Measurements from ENCODE around the gene NAP1L4.
"Not testable (repeated sequence)": the region's sequence is repeated elsewhere in the genome, so short reads cannot be mapped to it uniquely, and the experiment has no call there.

NAP1L4 gene

DNA sequence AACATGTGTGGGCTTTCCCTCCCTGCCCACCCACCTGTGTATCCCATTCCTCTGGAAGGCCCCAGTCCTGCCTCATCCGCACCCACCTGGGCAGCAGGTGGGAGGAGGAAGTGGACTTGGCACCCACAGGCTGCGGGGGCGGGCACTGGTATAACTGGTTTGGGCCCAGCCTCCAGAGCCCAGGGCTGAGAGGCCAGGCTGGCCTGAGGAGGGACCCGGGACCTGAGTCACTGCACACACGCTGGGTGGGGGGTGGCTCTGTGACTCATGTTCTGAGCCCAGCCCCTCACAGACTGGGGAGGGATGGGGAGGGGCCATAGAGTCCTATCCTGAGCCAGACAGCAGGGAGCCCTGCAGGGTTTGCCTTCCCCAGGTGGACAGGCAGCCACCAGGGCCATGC, 79.6 kb downstream of the NAP1L4 start:
- DNase-seq, result no peak
- H3K4me3 Mint-ChIP-seq, result no peak overlapping the region
- no peak for ATAC-seq (replicated peaks)

DNA sequence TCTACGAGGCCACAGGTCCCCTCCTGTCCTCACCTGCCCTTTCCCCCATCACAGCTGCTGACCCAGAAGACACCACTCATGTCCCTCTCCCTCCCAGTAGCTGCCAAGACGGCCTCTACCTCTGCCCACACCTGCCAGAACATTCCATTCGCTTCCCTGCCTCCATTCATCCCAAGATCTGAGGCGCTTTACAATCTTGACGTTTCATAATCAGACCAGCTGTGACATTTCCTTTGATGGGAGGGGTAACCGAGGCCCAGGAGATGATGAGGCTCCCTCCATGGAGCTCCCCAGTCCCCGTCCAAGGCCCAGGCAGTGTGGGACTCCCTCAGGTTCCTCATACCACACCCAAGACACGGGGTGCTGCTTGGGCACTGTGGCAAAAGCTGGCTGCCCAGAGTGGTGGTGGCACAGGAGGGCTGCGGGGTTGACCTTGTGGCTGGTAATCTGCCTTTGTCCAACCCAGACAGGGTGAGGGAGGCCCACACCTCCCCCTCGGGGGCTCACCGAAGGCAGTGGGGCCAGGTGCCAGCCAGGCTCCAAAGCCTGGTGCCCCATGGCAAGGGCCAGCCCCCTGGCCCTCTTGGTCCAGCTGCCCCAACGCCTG, 80.2 kb downstream of the NAP1L4 start:
- DNase-seq (no peak), ATAC-seq (replicated peaks) (no peak)
- Mint-ChIP-seq H3K4me3 (no peak overlapping the region), H3K36me3 (ENCODE audit: insufficient read depth) (peaks cover 5% of the 10 kb centered on the region), H3K27me3 (no peaks in the 10 kb centered on the region), H3K9me3 (no peaks in the 10 kb centered on the region), H3K27ac (no peak overlapping the region), H3K4me1 (ENCODE audit: low read depth in 2 of 2) (peaks cover 16 to 20% of the 10 kb centered on the region in 2 donors)

More for the DNA sequence above, 79.6 kb downstream of the NAP1L4 start:
- H3K36me3 Mint-ChIP-seq (ENCODE audit: insufficient read depth), result peaks cover 3% of the 10 kb centered on the region
- no peak overlapping the region for H3K27ac Mint-ChIP-seq
- H3K27me3 Mint-ChIP-seq, result no peaks in the 10 kb centered on the region
- H3K9me3 Mint-ChIP-seq, result no peaks in the 10 kb centered on the region
- peaks cover 16 to 20% of the 10 kb centered on the region in 2 donors for H3K4me1 Mint-ChIP-seq (ENCODE audit: low read depth in 2 of 2)

DNA sequence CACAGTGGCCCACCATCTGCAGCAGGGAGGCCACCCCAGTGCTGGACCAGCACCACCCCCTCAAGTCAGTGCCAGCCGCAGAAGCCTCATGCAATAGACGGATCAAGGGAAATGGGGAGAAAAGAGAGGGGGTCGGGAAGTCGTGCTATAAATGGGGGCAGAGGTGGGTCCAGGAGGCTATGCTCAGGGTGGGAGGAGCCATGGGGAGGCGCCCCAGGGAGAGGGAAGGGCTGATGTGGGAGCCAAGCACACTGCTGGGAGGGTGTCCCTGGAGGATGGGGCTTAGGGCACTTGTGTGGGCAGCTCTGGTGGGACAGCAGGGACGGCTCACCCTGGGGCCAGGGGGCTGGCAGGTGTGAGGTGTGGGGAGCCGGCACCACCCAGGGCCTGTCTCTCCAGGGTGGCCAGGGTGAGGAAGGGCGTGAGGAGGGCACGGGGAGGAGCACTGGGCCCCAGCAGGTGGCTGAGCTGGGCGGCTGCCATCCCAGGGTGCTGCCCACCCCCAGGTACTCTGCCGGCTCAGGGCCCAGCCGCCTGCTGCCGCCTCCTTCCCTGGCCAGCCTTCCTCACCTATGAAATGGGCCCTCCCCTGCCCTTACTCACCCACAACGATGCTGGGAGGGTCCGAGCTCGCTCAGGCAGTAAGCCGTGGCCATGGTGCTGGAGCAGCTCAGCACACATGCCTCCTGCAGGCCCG, 80.9 kb downstream of the NAP1L4 start:
- Mint-ChIP-seq H3K36me3 (ENCODE audit: insufficient read depth) (peaks cover 5% of the 10 kb centered on the region), H3K4me1 (ENCODE audit: low read depth in 2 of 2) (peaks cover 16 to 20% of the 10 kb centered on the region in 2 donors), H3K27me3 (no peaks in the 10 kb centered on the region), H3K4me3 (no peak overlapping the region), H3K9me3 (no peaks in the 10 kb centered on the region), H3K27ac (peak overlapping the region; percentile 56 to 81)
- ATAC-seq (replicated peaks), result no peak
- DNase-seq, result no peak

DNA sequence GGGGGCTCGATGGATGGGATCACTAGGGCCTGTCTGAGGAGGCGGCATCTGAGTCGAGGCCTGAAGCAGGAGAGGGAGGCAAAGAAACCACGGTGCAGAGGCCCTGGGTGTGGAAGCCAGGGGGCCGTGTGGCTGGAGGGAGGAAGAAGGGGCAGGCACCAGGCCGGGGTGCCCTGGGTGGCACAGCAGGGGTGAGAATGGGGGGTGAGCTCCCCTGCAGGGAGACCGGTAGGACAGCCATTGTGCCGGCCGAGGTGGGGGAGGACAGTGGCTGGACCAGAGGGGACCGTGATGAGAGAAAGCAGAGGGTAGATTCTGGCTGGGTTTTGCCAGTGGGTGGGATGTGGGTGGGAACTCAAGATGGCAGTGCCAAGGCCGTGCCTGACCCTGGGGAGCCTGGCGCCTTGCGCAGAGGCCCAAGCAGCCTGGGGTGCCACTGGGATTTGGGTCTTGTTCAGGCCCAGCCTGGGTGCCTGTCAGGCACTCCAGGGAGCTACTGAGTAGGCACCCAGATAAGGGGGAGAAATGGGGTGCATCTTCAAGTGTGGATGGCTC, 81.7 kb downstream of the NAP1L4 start:
- DNase-seq, result no peak
- Mint-ChIP-seq H3K36me3 (ENCODE audit: insufficient read depth) (peaks cover 5% of the 10 kb centered on the region), H3K27me3 (no peaks in the 10 kb centered on the region), H3K4me3 (peak overlapping the region in 1 of 2 donors; percentile 25), H3K27ac (peak overlapping the region; percentile 56 to 81), H3K9me3 (peaks cover 0 to 2% of the 10 kb centered on the region in 2 donors), H3K4me1 (ENCODE audit: low read depth in 2 of 2) (peaks cover 16 to 20% of the 10 kb centered on the region in 2 donors)
- ATAC-seq (replicated peaks), result no peak

DNA sequence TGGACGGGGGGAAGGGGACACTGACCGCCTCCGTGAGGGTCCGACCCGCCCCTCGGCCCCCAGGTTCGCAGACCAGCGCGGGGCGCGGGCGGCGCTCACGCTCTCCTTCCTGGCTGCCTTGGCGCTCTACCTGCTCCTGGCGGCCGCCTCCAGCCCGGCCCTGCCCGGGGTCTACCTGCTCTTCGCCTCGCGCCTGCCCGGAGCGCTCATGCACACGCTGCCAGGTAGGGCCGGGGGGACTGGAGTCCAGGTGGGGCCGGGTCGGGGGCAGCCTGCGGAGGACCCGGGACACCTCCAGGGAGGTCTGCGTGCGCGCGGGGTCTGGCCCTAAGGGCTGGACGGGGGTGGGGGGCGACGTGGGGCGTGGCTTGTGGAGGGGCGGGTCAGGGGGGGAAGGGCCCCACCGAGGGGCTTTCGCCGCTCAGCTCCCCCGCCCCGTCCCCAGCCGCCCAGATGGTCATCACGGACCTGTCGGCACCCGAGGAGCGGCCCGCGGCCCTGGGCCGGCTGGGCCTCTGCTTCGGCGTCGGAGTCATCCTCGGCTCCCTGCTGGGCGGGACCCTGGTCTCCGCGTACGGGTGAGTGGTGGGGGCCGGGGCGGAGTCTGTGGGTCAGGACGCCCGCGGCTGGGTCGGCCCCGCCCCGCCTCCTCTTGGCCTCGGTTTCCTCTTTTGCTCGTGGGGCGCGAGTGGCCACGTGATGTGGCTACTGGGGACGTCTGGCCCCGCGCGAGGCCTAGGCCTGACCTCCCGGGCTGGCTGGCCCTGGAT, 82.8 kb downstream of the NAP1L4 start:
- ATAC-seq (replicated peaks) (no peak), DNase-seq (no peak)
- H3K27me3 Mint-ChIP-seq, result no peaks in the 10 kb centered on the region
- H3K27ac Mint-ChIP-seq, result no peak overlapping the region
- peaks cover 3% of the 10 kb centered on the region for H3K36me3 Mint-ChIP-seq (ENCODE audit: insufficient read depth)
- no peak overlapping the region for H3K4me3 Mint-ChIP-seq
- peaks cover 13 to 28% of the 10 kb centered on the region in 2 donors for H3K4me1 Mint-ChIP-seq (ENCODE audit: low read depth in 2 of 2)
- peaks cover 0 to 5% of the 10 kb centered on the region in 2 donors for H3K9me3 Mint-ChIP-seq

DNA sequence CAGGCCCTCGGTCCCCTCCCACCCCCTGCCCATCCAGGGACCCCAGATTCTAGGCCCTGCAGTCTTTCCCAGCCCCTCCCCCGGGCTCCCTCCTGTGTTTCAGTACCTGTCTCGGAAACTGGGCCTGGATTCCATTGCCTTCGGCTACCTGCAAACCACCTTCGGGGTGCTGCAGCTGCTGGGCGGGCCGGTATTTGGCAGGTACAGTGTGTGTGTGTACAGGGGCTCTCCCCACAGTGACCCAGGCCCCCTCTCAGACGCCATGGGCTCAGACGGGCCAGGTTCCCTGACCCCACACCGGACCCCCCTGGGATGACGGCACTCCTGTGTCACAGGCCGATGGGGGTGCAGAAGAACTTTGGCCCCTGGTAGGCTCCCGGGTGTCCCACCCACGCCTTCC, 84.0 kb downstream of the NAP1L4 start:
- no peak for DNase-seq
- Mint-ChIP-seq H3K36me3 (ENCODE audit: insufficient read depth) (peaks cover 3% of the 10 kb centered on the region), H3K9me3 (peaks cover 0 to 5% of the 10 kb centered on the region in 2 donors), H3K4me3 (no peak overlapping the region), H3K27me3 (no peaks in the 10 kb centered on the region), H3K27ac (no peak overlapping the region), H3K4me1 (ENCODE audit: low read depth in 2 of 2) (peaks cover 9 to 25% of the 10 kb centered on the region in 2 donors)
- no peak for ATAC-seq (replicated peaks)

DNA sequence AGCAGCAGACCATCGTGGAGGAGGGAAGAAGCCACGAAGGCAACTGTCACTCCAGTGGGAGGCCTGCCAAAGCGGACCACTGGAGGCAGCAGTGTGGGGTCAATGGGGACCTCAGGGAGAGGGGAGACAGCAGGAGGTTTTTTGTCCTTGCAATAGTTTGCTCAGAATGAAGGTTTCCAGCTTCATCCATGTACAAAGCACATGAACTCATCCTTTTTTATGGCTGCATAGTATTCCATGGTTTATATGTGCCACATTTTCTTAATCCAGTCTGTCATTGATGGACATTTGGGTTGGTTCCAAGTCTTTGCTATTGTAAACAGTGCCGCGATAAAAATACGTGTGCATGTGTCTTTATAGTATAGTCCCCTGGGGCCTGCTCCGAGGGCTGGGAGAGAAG, 86.8 kb downstream of the NAP1L4 start:
- not testable (repeated sequence) for H3K36me3 Mint-ChIP-seq (ENCODE audit: insufficient read depth); ATAC-seq (replicated peaks); H3K27me3 Mint-ChIP-seq; H3K4me3 Mint-ChIP-seq; H3K9me3 Mint-ChIP-seq; DNase-seq; H3K27ac Mint-ChIP-seq
- peaks cover 17 to 23% of the 10 kb centered on the region in 2 donors for H3K4me1 Mint-ChIP-seq (ENCODE audit: low read depth in 2 of 2)

DNA sequence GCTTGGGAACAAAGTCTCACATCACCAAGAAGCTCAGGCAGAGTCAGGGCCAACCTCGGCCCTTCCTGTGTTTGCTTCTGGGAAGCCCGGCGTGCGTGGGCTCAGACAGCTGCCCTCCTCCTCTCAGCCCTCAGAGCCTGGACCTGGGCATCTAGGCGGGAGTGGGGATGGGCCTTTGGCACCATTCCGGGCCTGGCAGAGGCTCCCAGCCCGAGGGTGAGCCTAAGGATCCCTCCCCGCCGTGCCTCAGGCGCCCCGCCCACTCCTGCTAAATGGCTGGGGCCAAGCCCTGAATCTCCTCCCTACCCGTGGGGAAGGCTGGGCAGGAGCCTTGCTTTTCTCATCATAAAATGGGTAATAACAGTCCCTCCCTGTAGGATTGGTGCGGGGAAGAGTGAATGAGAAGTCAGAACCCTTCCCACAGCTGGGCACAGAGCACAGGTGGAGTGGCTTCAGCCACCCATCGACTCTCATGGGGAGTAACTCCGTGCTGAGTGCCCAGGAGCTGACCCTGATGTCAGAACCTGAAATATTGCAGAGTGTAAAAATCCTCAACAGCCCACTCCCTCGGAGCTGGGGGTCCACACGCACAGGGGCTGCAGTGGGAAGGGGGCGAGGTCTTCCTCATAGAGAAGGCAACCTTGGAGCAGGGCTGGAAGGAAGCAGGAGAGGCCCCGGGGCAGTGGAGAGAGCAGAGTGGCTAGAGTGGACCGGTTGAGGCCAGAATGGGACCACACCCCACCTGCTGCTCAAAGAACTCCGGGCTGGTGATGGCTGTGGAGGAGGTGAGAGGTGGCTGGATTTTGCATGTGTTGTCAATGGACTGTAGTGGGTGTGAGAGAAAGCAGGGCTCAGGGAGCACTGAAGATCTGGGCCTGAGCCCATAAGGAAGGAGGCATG, 87.7 kb downstream of the NAP1L4 start:
- peaks cover 7% of the 10 kb centered on the region for H3K36me3 Mint-ChIP-seq (ENCODE audit: insufficient read depth)
- peaks cover 0 to 5% of the 10 kb centered on the region in 2 donors for H3K9me3 Mint-ChIP-seq

DNA sequence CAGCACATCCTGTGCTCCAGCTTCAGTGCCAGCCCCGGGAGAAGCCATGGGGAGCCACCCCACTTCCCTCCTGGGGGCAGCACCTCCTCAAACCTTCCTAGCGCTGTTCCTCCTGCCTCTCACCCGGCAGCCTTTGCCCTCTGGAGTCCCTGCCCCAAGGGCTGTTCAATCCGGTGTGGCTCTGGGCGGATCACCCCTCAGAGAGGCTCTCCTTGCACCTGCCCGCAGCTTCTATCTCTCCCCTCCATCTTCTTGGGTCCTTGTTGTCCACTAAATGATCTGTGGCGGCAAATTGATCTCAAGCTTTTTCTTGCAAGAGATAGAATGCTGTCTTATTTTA, 88.5 kb downstream of the NAP1L4 start:
- ATAC-seq (replicated peaks) (no peak), DNase-seq (no peak)
- H3K9me3 Mint-ChIP-seq, result peaks cover 0 to 5% of the 10 kb centered on the region in 2 donors
- no peak overlapping the region for H3K27ac Mint-ChIP-seq
- peaks cover 29 to 35% of the 10 kb centered on the region in 2 donors for H3K4me1 Mint-ChIP-seq (ENCODE audit: low read depth in 2 of 2)
- H3K4me3 Mint-ChIP-seq, result peak overlapping the region; percentile 57 to 71
- H3K36me3 Mint-ChIP-seq (ENCODE audit: insufficient read depth), result peaks cover 7% of the 10 kb centered on the region
- no peaks in the 10 kb centered on the region for H3K27me3 Mint-ChIP-seq

More for the DNA sequence above, 87.7 kb downstream of the NAP1L4 start:
- Mint-ChIP-seq H3K4me1 (ENCODE audit: low read depth in 2 of 2) (peaks cover 21 to 27% of the 10 kb centered on the region in 2 donors), H3K4me3 (peak overlapping the region; percentile 57 to 71), H3K27me3 (no peaks in the 10 kb centered on the region), H3K27ac (no peak overlapping the region)
- DNase-seq, result no peak
- ATAC-seq (replicated peaks), result no peak

DNA sequence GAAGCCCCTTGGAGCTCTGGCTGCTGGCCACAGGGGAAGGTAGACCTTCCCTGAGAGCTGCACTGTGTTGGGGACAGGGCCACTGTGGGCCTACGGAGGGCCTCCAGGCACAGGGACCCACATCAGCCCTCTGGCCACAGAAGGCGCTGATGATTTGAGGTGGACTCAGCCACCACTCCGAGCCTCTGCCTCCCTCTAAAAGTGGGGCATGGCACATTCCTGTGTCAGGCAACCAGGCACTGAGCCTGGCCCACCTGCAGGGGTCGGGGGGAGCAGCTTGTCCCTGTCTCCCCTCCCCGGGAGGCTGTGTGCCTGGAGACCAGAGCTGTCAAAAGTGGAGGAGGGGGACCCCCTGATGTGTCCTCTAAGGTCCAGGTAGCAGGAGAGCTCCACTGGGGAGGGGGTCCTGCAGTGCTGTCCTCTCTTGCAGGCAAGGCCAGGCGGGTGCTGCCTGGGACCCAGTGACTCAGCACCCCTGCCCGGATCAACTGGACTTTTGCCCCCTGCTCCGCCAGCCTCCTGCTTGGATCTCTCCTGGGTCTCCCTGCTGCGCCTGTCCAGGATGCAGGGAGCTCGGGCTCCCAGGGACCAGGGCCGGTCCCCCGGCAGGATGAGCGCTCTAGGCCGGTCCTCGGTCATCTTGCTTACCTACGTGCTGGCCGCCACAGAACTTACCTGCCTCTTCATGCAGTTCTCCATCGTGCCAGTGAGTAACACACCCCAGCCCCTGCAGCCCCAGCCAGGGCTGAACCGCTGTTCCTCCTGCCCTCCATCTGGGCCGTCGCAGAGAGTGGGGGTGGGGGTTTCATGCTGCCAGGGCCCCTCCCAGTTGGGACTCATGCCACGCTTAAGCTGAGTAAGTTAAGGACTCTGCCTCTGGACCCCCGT, 89.1 kb downstream of the NAP1L4 start:
- Mint-ChIP-seq H3K27me3 (no peaks in the 10 kb centered on the region), H3K4me1 (ENCODE audit: low read depth in 2 of 2) (peaks cover 35 to 41% of the 10 kb centered on the region in 2 donors)

DNA sequence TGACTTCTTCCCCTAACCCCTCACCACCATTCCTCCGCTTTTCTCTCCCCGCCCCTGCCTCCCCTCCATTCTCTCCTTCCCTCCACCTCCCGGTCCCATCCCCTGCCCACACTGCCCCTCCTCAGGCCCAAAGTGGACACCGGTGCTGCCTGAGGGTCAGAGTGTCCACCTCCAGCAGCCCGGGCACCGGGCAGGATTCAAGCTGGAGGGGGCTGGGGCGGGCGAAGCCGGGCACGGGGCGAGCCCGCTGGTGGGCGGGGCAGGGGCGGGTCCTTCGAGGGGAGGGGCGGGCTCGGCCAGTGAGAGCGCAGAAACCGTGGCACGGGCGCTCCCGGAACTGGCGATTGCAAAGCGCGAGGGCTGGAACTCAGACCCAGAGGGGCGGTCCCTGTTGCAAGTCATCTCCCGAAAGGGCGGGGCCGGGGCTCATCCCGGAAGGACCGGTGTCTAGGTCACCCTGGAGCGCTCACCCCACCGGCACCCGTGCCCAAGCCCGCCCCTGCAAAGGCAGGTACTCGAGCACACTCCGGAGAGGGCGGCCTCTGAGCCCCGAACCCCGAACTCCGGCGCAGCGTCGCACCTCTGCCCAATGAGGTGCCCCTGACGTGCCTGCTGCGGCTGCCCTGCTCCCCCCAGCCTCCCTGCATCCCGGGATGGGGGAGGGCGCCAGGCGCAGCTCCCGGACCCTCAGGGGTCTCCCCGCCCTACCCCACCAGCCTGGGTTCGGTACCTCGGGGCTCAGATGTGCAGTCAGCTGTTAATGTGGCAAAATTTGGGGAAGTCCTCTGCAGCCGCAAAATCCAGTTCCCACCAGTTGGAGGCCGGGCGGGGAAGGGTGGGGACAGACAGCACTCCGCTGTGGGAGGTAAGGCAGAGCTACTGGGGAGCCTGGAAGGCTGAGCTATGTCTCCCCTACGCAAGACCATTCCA, 90.0 kb downstream of the NAP1L4 start:
- no peaks in the 10 kb centered on the region for H3K27me3 Mint-ChIP-seq
- H3K4me3 Mint-ChIP-seq, result peak overlapping the region; percentile 71 to 92
- ATAC-seq (replicated peaks) (peak; percentile 79), DNase-seq (peak; percentile 74 to 84 (median 83))
- H3K4me1 Mint-ChIP-seq (ENCODE audit: low read depth in 2 of 2), result peaks cover 40 to 45% of the 10 kb centered on the region in 2 donors
- H3K27ac Mint-ChIP-seq, result peak overlapping the region in 1 of 2 donors; percentile 32
- peaks cover 4% of the 10 kb centered on the region for H3K36me3 Mint-ChIP-seq (ENCODE audit: insufficient read depth)
- peaks cover 0 to 5% of the 10 kb centered on the region in 2 donors for H3K9me3 Mint-ChIP-seq

More for the DNA sequence above, 89.1 kb downstream of the NAP1L4 start:
- DNase-seq (no peak), ATAC-seq (replicated peaks) (no peak)
- H3K9me3 Mint-ChIP-seq, result peaks cover 0 to 5% of the 10 kb centered on the region in 2 donors
- peak overlapping the region in 1 of 2 donors; percentile 32 for H3K27ac Mint-ChIP-seq
- peaks cover 7% of the 10 kb centered on the region for H3K36me3 Mint-ChIP-seq (ENCODE audit: insufficient read depth)
- H3K4me3 Mint-ChIP-seq, result peak overlapping the region; percentile 71 to 92
